A549 (cell line): Measurements from ENCODE around the gene BTLA. TPM values are rescaled to one million over a fixed set of nuclear protein-coding genes. Genes with fewer than 3 reads are reported as not detected.
"Not testable (repeated sequence)": the region's sequence is repeated elsewhere in the genome, so short reads cannot be mapped to it uniquely, and the experiment has no call there.

Experiments used
- ATAC-seq, 2 experiments: fragments of 200-7000 bp in 1 of 2; fragments of >200 bp in 1 of 2; cut with Nextera tagmentation in 1 of 2; cut with Tn5 transposase in 1 of 2; 3 replicates each; pipeline versions ENCODE4 v1.8.0 to v1.9.1; 2018 to 2020; ENCODE audit warnings: mild to moderate bottlenecking in 1 of 2, moderate library complexity in 1 of 2
- CTCF ChIA-PET: fragments of 300-600 bp; sonication (Branson Sonifier 250); formaldehyde crosslinking; extraction: SDS; loops from one replicate; lab custom pipeline; 2021; ENCODE audit warnings: antibody characterized with exemption, inconsistent platforms; lab: Yijun Ruan, JAX
- POLR2A ChIA-PET: fragments of 350-600 bp; formaldehyde crosslinking; extraction: SDS; loops from one replicate; lab custom pipeline; 2021; ENCODE audit warnings: antibody characterized with exemption, inconsistent platforms; lab: Yijun Ruan, JAX
- DNase-seq, 2 experiments: peaks; one replicate each; pipeline versions ENCODE4 v3.0.0 to v3.0.0-alpha.2; 2011 to 2016; ENCODE audit warnings: low read depth in 1 of 2, low spot score in 1 of 2
- FAIRE-seq: peaks from 2 replicates; lab custom pipeline; 2011; peaks lifted over from hg19 to GRCh38; lab: Jason Lieb, UNC
- H3K27ac ChIP-seq, 2 experiments: fragments of >200 bp; sonication (Bioruptor Twin); formaldehyde crosslinking; 3 replicates each; pipeline ENCODE4 v1.5.1; 2016 to 2017
- H3K4me1 ChIP-seq: fragments of >200 bp; sonication (Bioruptor Twin); formaldehyde crosslinking; 3 replicates; pipeline ENCODE4 v1.6.1; 2016
- H3K4me2 ChIP-seq: fragments of >200 bp; sonication (Bioruptor Twin); formaldehyde crosslinking; 3 replicates; pipeline ENCODE4 v1.6.1; 2016
- H3K4me3 ChIP-seq: fragments of >200 bp; sonication (Bioruptor Twin); formaldehyde crosslinking; 3 replicates; pipeline ENCODE4 v1.5.1; 2016
- H3K9me3 ChIP-seq: fragments of >200 bp; sonication (Bioruptor Twin); formaldehyde crosslinking; 3 replicates; pipeline ENCODE4 v1.6.1; 2016
- ATOH8 ChIP-seq: fragments of 250-450 bp; sonication (Bioruptor Pico); IDR thresholded peaks from 2 replicates; pipeline ENCODE4 v1.5.0; 2020; ENCODE audit warnings: low read depth, mild to moderate bottlenecking, moderate library complexity
- CHD2 ChIP-seq: fragments of 150-350 bp; IDR thresholded peaks from 2 replicates; pipeline ENCODE4 v1.6.1; 2014; ENCODE audit warnings: low read length; ENCODE audit not compliant: partially characterized antibody
- EHF ChIP-seq: fragments of 250-450 bp; sonication (Bioruptor Pico); IDR thresholded peaks from 2 replicates; pipeline ENCODE4 v1.5.0; 2020; ENCODE audit warnings: mild to moderate bottlenecking
- ESRRA ChIP-seq: fragments of 150-350 bp; IDR thresholded peaks from 2 replicates; pipeline ENCODE4 v1.6.1; 2014; ENCODE audit warnings: mild to moderate bottlenecking, low read length, borderline replicate concordance
- FOSL2 ChIP-seq, 2 experiments: fragments of 450-650 bp in 1 of 2; fragments of >200 bp in 1 of 2; sonication (Bioruptor Twin) in 1 of 2; formaldehyde crosslinking; IDR thresholded peaks; 2 replicates each; pipeline versions ENCODE4 v1.5.0 to v1.6.1; 2016 to 2020; ENCODE audit warnings: mild to moderate bottlenecking in 1 of 2, moderate library complexity in 1 of 2
- FOXS1 ChIP-seq: fragments of 250-450 bp; sonication (Bioruptor Pico); IDR thresholded peaks from 2 replicates; pipeline ENCODE4 v1.5.0; 2020; ENCODE audit warnings: mild to moderate bottlenecking, moderate library complexity
- HES2 ChIP-seq: fragments of >200 bp; sonication (Bioruptor Twin); formaldehyde crosslinking; IDR thresholded peaks from 2 replicates; pipeline ENCODE4 v1.6.1; 2016
- HEYL ChIP-seq: fragments of 250-450 bp; sonication (Bioruptor Pico); IDR thresholded peaks from 2 replicates; pipeline ENCODE4 v1.8.0; 2021; ENCODE audit warnings: mild to moderate bottlenecking, moderate library complexity
- HMGXB4 ChIP-seq: fragments of 250-450 bp; sonication (Bioruptor Pico); IDR thresholded peaks from 2 replicates; pipeline ENCODE4 v1.5.0; 2021; ENCODE audit warnings: mild to moderate bottlenecking, moderate library complexity, borderline replicate concordance
- HOXB13 ChIP-seq: fragments of 250-450 bp; sonication (Bioruptor Pico); IDR thresholded peaks from 2 replicates; pipeline ENCODE4 v1.5.0; 2020; ENCODE audit warnings: low read depth, mild to moderate bottlenecking, moderate library complexity
- KDM1A ChIP-seq: fragments of 200-600 bp; sonication (generic); IDR thresholded peaks from 2 replicates; pipeline ENCODE4 v1.6.1; 2016; ENCODE audit warnings: low read depth, mild to moderate bottlenecking
- MAZ ChIP-seq: fragments of 150-350 bp; IDR thresholded peaks from 2 replicates; pipeline ENCODE4 v1.6.1; 2014; ENCODE audit warnings: antibody characterized with exemption, low read depth, low read length, borderline replicate concordance
- MYC ChIP-seq: IDR thresholded peaks from 2 replicates; pipeline ENCODE4 v1.6.1; 2012; ENCODE audit warnings: mild to moderate bottlenecking, inconsistent platforms, low read length, improper control_type of control experiment, borderline replicate concordance
- NFE2L2 ChIP-seq: fragments of 150-350 bp; conservative IDR thresholded peaks from 2 replicates; pipeline ENCODE4 v1.6.1; 2014; ENCODE audit warnings: low read length
- NPAS2 ChIP-seq: fragments of 250-450 bp; sonication (Bioruptor Pico); IDR thresholded peaks from 2 replicates; pipeline ENCODE4 v1.8.0; 2022; ENCODE audit warnings: mild to moderate bottlenecking, moderate library complexity, borderline replicate concordance
- PHF8 ChIP-seq: fragments of 200-600 bp; sonication (generic); IDR thresholded peaks from 2 replicates; pipeline ENCODE4 v1.6.1; 2016; ENCODE audit warnings: low read depth, mild to moderate bottlenecking, antibody characterized with exemption, moderate library complexity, borderline replicate concordance
- POLR2AphosphoS2 ChIP-seq: conservative IDR thresholded peaks from 2 replicates; pipeline ENCODE4 v1.6.1; 2012; ENCODE audit warnings: low read length, improper control_type of control experiment, inconsistent platforms
- RAD21 ChIP-seq, 2 experiments: fragments of >200 bp in 1 of 2; sonication (Bioruptor Twin) in 1 of 2; formaldehyde crosslinking in 1 of 2; IDR thresholded peaks in 1 of 2; conservative IDR thresholded peaks in 1 of 2; 2 replicates in 1 of 2; 3 replicates in 1 of 2; pipeline ENCODE4 v1.6.1; 2012 to 2018; ENCODE audit warnings: inconsistent platforms in 1 of 2
- RARB ChIP-seq: fragments of 250-450 bp; sonication (Bioruptor Pico); IDR thresholded peaks from 2 replicates; pipeline ENCODE4 v1.8.0; 2021; ENCODE audit warnings: mild to moderate bottlenecking, moderate library complexity
- REST ChIP-seq: fragments of 200-600 bp; sonication (generic); IDR thresholded peaks from 2 replicates; pipeline ENCODE4 v1.6.1; 2016; ENCODE audit warnings: antibody characterized with exemption, mild to moderate bottlenecking, moderate library complexity
- RFX5 ChIP-seq: fragments of 450-650 bp; IDR thresholded peaks from 2 replicates; pipeline ENCODE4 v1.7.1; 2014; ENCODE audit warnings: antibody characterized with exemption, mild to moderate bottlenecking, moderate library complexity
- SMC3 ChIP-seq: fragments of >200 bp; sonication (Bioruptor Twin); formaldehyde crosslinking; IDR thresholded peaks from 3 replicates; pipeline ENCODE4 v1.6.1; 2018; ENCODE audit warnings: inconsistent platforms
- ZC3H11A ChIP-seq: fragments of 450-650 bp; IDR thresholded peaks from 2 replicates; pipeline ENCODE4 v1.6.1; 2014; ENCODE audit warnings: antibody characterized with exemption, mild to moderate bottlenecking
- WGBS: methylation state at CpG from one replicate; pipeline ENCODE4 v1.1.6; 2017; ENCODE audit errors: missing lambda C conversion rate; 5-methylcytosine and 5-hydroxymethylcytosine counted together
- polyA plus RNA-seq, 4 experiments: library from polyadenylated mRNA; depleted of rRNA in 3 of 4; stranded (reverse); fragments of >200 nt; fragmentation: RNase III in 1 of 4; extraction: RNeasy Plus Mini Kit Qiagen cat#74134 plus additional on column Dnase treatment in 1 of 4; gene quantifications; 2 replicates in 3 of 4; 3 replicates in 1 of 4; pipeline ENCODE4 v1.2.3, GENCODE V29; 2011 to 2017

BTLA gene
- polyA plus RNA-seq, 2 of the 4 experiments (the other 2 are of a cell fraction), result 0.03 TPM; not detected in 1

GRCh38 chr3:112425382-112425781 lies 73.9 kb downstream of the BTLA start:
- Histone ChIP-seq H3K4me3 (no peak overlapping the region), H3K27ac (no peak overlapping the region), H3K9me3 (no peaks in the 10 kb centered on the region), H3K4me1 (no peaks in the 10 kb centered on the region), H3K4me2 (no peak overlapping the region)
- ChIA-PET CTCF (interaction anchor here (0.7 kb wide), 1 partner anchor 80 kb away, joined by 3 read pairs; no protein-coding TSS in a partner anchor), POLR2A (no interaction called here)
- FAIRE-seq, result peak; percentile 54
- DNase-seq, result no peak
- WGBS, result 82% methylated on average over 2 of the region's 2 CpGs
- no peak for TF ChIP-seq RFX5
- no peak for TF ChIP-seq FOSL2 (IDR thresholded peaks at IDR 0.05)
- TF ChIP-seq FOSL2 (CRISPR knock-in tag; IDR thresholded peaks at IDR 0.05), result no peak
- TF ChIP-seq SMC3, result no peak
- TF ChIP-seq ZC3H11A, result no peak
- no peak for TF ChIP-seq NPAS2 (CRISPR knock-in tag)
- no peak for TF ChIP-seq EHF (CRISPR knock-in tag)
- TF ChIP-seq HOXB13 (CRISPR knock-in tag), result no peak
- no peak for TF ChIP-seq MYC
- no peak for TF ChIP-seq HMGXB4 (CRISPR knock-in tag)
- ATAC-seq, result no peak

GRCh38 chr3:112424394-112424793 lies 74.9 kb downstream of the BTLA start:
- Histone ChIP-seq H3K4me2 (no peak overlapping the region), H3K9me3 (no peaks in the 10 kb centered on the region), H3K4me1 (no peaks in the 10 kb centered on the region), H3K27ac (no peak overlapping the region), H3K4me3 (no peak overlapping the region)
- POLR2A ChIA-PET, result no interaction called here
- no peak for TF ChIP-seq RARB
- TF ChIP-seq ATOH8 (CRISPR knock-in tag), result no peak
- TF ChIP-seq ESRRA, result no peak
- no peak for TF ChIP-seq HES2
- TF ChIP-seq REST, result no peak
- no peak for TF ChIP-seq MAZ
- no peak for TF ChIP-seq CHD2
- TF ChIP-seq RFX5, result no peak
- no peak for TF ChIP-seq HEYL (CRISPR knock-in tag)
- no peak for TF ChIP-seq FOXS1 (CRISPR knock-in tag)
- TF ChIP-seq HOXB13 (CRISPR knock-in tag), result no peak
- TF ChIP-seq ZC3H11A, result no peak
- no peak for TF ChIP-seq KDM1A
- no peak for TF ChIP-seq POLR2AphosphoS2
- no peak for TF ChIP-seq NFE2L2
- TF ChIP-seq PHF8, result no peak
- no peak for TF ChIP-seq FOSL2 (IDR thresholded peaks at IDR 0.05)
- TF ChIP-seq FOSL2 (CRISPR knock-in tag; IDR thresholded peaks at IDR 0.05), result no peak
- no peak for TF ChIP-seq RAD21 (conservative IDR thresholded peaks at IDR 0.05 in 1 of 2, IDR thresholded peaks at IDR 0.05 in 1 of 2)
- CTCF ChIA-PET, result interaction anchor here (0.7 kb wide), 1 partner anchor 81 kb away, joined by 3 read pairs; no protein-coding TSS in a partner anchor
- DNase-seq, result no peak
- FAIRE-seq, result no peak
- WGBS, result 70% methylated on average over 1 of the region's 1 CpG
- no peak for ATAC-seq

GRCh38 chr3:112422921-112423320 lies 76.4 kb downstream of the BTLA start:
- H3K4me3 ChIP-seq, CTCF ChIA-PET, H3K27ac ChIP-seq, FAIRE-seq, H3K4me2 ChIP-seq, ATAC-seq, H3K9me3 ChIP-seq, H3K4me1 ChIP-seq, DNase-seq, POLR2A ChIA-PET: not testable (repeated sequence)
- WGBS, result 50% methylated on average over 6 of the region's 7 CpGs

- H3K4me1 ChIP-seq, ATAC-seq, H3K9me3 ChIP-seq, H3K4me2 ChIP-seq, FAIRE-seq, CTCF ChIA-PET, POLR2A ChIA-PET, DNase-seq, H3K27ac ChIP-seq, H3K4me3 ChIP-seq: not testable (repeated sequence)
- WGBS, result 52% methylated on average over 5 of the region's 5 CpGs
Measured at GRCh38 chr3:112418526-112418925, 80.7 kb downstream of the BTLA start.
